Chondrocyte (in vitro differentiated cells): Measurements from ENCODE around the gene PHLDA2. TPM values are rescaled to one million over a fixed set of nuclear protein-coding genes. Genes with fewer than 3 reads are reported as not detected.

Source experiments
- DNase-seq: peaks from one replicate; pipeline ENCODE4 v3.0.0; 2021; ENCODE audit warnings: mixed read lengths, low spot score
- H3K27ac Mint-ChIP-seq: one replicate; pipeline ENCODE4 v1.8.0; 2021; ENCODE audit warnings: mild to moderate bottlenecking, moderate library complexity, mixed read lengths; ENCODE audit not compliant: unreplicated experiment
- H3K27me3 Mint-ChIP-seq: 2 replicates; pipeline ENCODE4 v1.8.0; 2021; ENCODE audit warnings: low read depth, mixed read lengths
- H3K36me3 Mint-ChIP-seq: 2 replicates; pipeline ENCODE4 v1.8.0; 2021; ENCODE audit warnings: low read depth, mixed read lengths
- H3K4me1 Mint-ChIP-seq: 2 replicates; pipeline ENCODE4 v1.8.0; 2021; ENCODE audit warnings: low read depth, mild to moderate bottlenecking, mixed read lengths
- H3K4me3 Mint-ChIP-seq: one replicate; pipeline ENCODE4 v1.8.0; 2021; ENCODE audit warnings: mild to moderate bottlenecking, moderate library complexity, mixed read lengths; ENCODE audit not compliant: unreplicated experiment
- H3K9me3 Mint-ChIP-seq: 2 replicates; pipeline ENCODE4 v1.8.0; 2021; ENCODE audit warnings: low read depth, mixed read lengths
- CTCF ChIP-seq: fragments of 200-600 bp; sonication (generic); IDR thresholded peaks from 2 replicates; pipeline ENCODE4 v1.5.0; 2021; ENCODE audit warnings: antibody characterized with exemption, mild to moderate bottlenecking, moderate library complexity
- total RNA-seq: library from RNA; stranded (reverse); gene quantifications from 3 replicates; pipeline ENCODE4 v1.2.1, GENCODE V29; 2021

PHLDA2 gene
- total RNA-seq, 1 donor from 2014 or later, result 64.4 TPM

GRCh38 chr11:2886936-2887335 lies 42.3 kb downstream of the PHLDA2 start:
- Mint-ChIP-seq H3K27ac (no peak overlapping the region), H3K36me3 (peaks cover 2% of the 10 kb centered on the region), H3K9me3 (no peaks in the 10 kb centered on the region), H3K4me1 (peaks cover 24% of the 10 kb centered on the region), H3K27me3 (no peaks in the 10 kb centered on the region), H3K4me3 (no peak overlapping the region)
- no peak for TF ChIP-seq CTCF
- DNase-seq, result no peak

GRCh38 chr11:2886191-2886894 lies 42.9 kb downstream of the PHLDA2 start:
- Mint-ChIP-seq H3K27ac (no peak overlapping the region), H3K36me3 (peaks cover 2% of the 10 kb centered on the region), H3K4me3 (no peak overlapping the region), H3K9me3 (no peaks in the 10 kb centered on the region), H3K4me1 (peaks cover 22% of the 10 kb centered on the region), H3K27me3 (no peaks in the 10 kb centered on the region)
- DNase-seq, result no peak
- peak; percentile 64 for TF ChIP-seq CTCF

DNA sequence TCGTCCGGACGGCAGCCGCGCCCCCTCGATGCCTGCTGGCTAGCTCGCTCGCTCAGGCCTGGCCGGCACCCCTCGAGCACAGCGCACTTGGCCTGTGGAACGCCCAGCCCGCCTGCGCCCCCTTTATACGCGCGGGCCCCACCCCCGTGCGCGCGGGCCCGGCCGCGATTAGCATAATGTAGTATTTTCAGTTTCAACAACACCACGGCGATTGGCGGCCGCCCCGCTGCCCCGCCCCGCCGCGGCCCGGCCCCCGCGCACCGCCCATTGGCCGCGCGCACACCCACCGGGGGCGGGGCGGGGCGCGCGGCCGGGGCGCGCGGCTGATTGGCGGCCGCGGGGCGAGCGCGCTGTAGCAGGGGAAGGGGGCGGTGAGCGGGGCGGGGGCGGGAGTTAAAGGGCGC lies 43.5 kb downstream of the PHLDA2 start, which contains the start of gene CDKN1C:
TSS of gene CDKN1C (minus strand) at position 98 of the 404 bp plus-strand sequence. CDS start 319 bp downstream, outside the sequence.
- H3K27ac Mint-ChIP-seq, result peak within 1 kb of the TSS; percentile 87
- H3K27me3 Mint-ChIP-seq, result no peaks in the 10 kb centered on the region

DNA sequence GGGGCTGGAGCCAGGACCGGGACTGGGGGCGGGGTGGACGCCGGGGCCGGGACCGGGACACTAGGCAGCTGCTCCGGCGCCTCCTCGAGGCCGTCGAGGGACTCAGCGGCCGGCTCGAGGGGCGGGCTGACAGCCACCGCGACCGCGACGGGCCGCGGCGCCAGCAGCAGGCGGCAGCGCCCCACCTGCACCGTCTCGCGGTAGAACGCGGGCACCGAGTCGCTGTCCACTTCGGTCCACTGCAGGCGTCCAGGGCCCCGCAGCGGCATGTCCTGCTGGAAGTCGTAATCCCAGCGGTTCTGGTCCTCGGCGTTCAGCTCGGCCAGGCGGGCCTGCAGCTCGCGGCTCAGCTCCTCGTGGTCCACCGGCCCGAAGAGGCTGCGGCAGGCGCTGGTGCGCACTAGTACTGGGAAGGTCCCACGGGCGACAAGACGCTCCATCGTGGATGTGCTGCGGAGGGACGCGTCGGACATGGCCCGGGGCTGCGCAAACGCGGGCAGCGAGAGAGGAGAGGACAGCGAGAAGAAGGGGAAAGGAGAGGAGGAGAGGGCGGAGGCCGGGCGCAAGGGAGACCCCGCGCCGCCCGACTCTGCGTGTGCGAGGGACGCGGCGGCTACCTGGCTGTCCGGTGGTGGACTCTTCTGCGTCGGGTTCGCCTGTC lies 44.1 kb downstream of the PHLDA2 start:
- Mint-ChIP-seq H3K4me3 (peak overlapping the region; percentile 86), H3K4me1 (peaks cover 22% of the 10 kb centered on the region), H3K9me3 (no peaks in the 10 kb centered on the region), H3K36me3 (peaks cover 2% of the 10 kb centered on the region), H3K27ac (peak overlapping the region; percentile 87), H3K27me3 (no peaks in the 10 kb centered on the region)
- no peak for DNase-seq
- TF ChIP-seq CTCF, result peak; percentile 69

More for the DNA sequence above, 43.5 kb downstream of the PHLDA2 start, which contains the start of gene CDKN1C:
- Mint-ChIP-seq H3K4me1 (peaks cover 22% of the 10 kb centered on the region), H3K9me3 (no peaks in the 10 kb centered on the region), H3K4me3 (peak within 1 kb of the TSS; percentile 86), H3K36me3 (peaks cover 2% of the 10 kb centered on the region)
- no peak for TF ChIP-seq CTCF
- DNase-seq, result no peak

- Mint-ChIP-seq H3K4me1 (peaks cover 22% of the 10 kb centered on the region), H3K27ac (no peak overlapping the region), H3K36me3 (peaks cover 2% of the 10 kb centered on the region), H3K4me3 (peak overlapping the region; percentile 65), H3K9me3 (no peaks in the 10 kb centered on the region), H3K27me3 (no peaks in the 10 kb centered on the region)
- DNase-seq, result no peak
- TF ChIP-seq CTCF, result no peak
These were observed 45.0 kb downstream of the PHLDA2 start for GRCh38 chr11:2883979-2884815.
